HepG2 (cell line): ENCODE data around the gene SCYGR6. TPM values are rescaled to one million over a fixed set of nuclear protein-coding genes. Genes with fewer than 3 reads are reported as not detected.

ENCODE experiments used
- ARNTL ChIP-seq: sonication (generic); formaldehyde crosslinking; IDR thresholded peaks from 2 replicates; pipeline ENCODE4 v1.4.0; 2020; ENCODE audit warnings: mild to moderate bottlenecking, missing genetic modification reagents
- HMGA1 ChIP-seq: sonication (generic); formaldehyde crosslinking; conservative IDR thresholded peaks from 2 replicates; pipeline ENCODE4 v1.4.0; 2020; ENCODE audit warnings: missing genetic modification reagents
- IRF9 ChIP-seq: sonication (generic); formaldehyde crosslinking; IDR thresholded peaks from 2 replicates; pipeline ENCODE4 v1.8.0; 2022; ENCODE audit warnings: missing genetic modification reagents, mild to moderate bottlenecking, borderline replicate concordance
- ISX ChIP-seq: sonication (generic); formaldehyde crosslinking; conservative IDR thresholded peaks from 2 replicates; pipeline ENCODE4 v1.5.0; 2020; ENCODE audit warnings: missing genetic modification reagents
- MLX ChIP-seq: IDR thresholded peaks from 2 replicates; pipeline ENCODE4 v1.6.1; 2016
- MXD1 ChIP-seq: sonication (generic); formaldehyde crosslinking; IDR thresholded peaks from 2 replicates; pipeline ENCODE4 v1.4.0; 2020; ENCODE audit warnings: mild to moderate bottlenecking, missing genetic modification reagents
- NFAT5 ChIP-seq: sonication (generic); formaldehyde crosslinking; IDR thresholded peaks from 2 replicates; pipeline ENCODE4 v1.4.0; 2020; ENCODE audit warnings: missing genetic modification reagents
- PATZ1 ChIP-seq: sonication (generic); formaldehyde crosslinking; IDR thresholded peaks from 2 replicates; pipeline ENCODE4 v1.4.0; 2020; ENCODE audit warnings: missing genetic modification reagents
- PHF8 ChIP-seq: sonication (generic); formaldehyde crosslinking; IDR thresholded peaks from 2 replicates; pipeline ENCODE4 v1.5.0; 2020; ENCODE audit warnings: missing genetic modification reagents
- TEF ChIP-seq: sonication (generic); formaldehyde crosslinking; IDR thresholded peaks from 2 replicates; pipeline ENCODE4 v1.5.0; 2020; ENCODE audit warnings: missing genetic modification reagents
- YEATS2 ChIP-seq: sonication (generic); formaldehyde crosslinking; IDR thresholded peaks from 2 replicates; pipeline ENCODE4 v1.4.0; 2020; ENCODE audit warnings: missing genetic modification reagents, borderline replicate concordance
- ZBTB39 ChIP-seq: sonication (generic); formaldehyde crosslinking; IDR thresholded peaks from 2 replicates; pipeline ENCODE4 v1.5.0; 2020; ENCODE audit warnings: missing genetic modification reagents
- ZBTB46 ChIP-seq: sonication (generic); formaldehyde crosslinking; IDR thresholded peaks from 2 replicates; pipeline ENCODE4 v1.4.0; 2020; ENCODE audit warnings: mild to moderate bottlenecking, missing genetic modification reagents, borderline replicate concordance
- ZFP36 ChIP-seq: fragments of 150-350 bp; IDR thresholded peaks from 2 replicates; pipeline ENCODE4 v1.6.1; 2018; ENCODE audit warnings: borderline replicate concordance, low read length, low read depth; ENCODE audit not compliant: partially characterized antibody
- ZNF543 ChIP-seq: sonication (generic); formaldehyde crosslinking; IDR thresholded peaks from 2 replicates; pipeline ENCODE4 v1.4.0; 2020; ENCODE audit warnings: mild to moderate bottlenecking, missing genetic modification reagents
- polyA plus RNA-seq, 8 experiments: library from polyadenylated mRNA; depleted of rRNA in 3 of 8; stranded (reverse) in 7 of 8; unstranded in 1 of 8; fragments of >200 nt; fragmentation: Illumina TruSeq in 4 of 8; extraction: Trizol in 4 of 8; gene quantifications; 2 replicates each; pipeline versions ENCODE4 v1.2.1 to v1.2.3, GENCODE V29; 2011 to 2016; ENCODE audit warnings: low read depth in 4 of 8, missing spikeins in 1 of 8, mixed read lengths in 1 of 8; ENCODE audit not compliant: insufficient read depth in 1 of 8
- total RNA-seq, 5 experiments: library from RNA; depleted of rRNA; stranded (reverse); fragments of >200 nt; fragmentation: Illumina TruSeq; extraction: Trizol; gene quantifications; 2 replicates each; pipeline ENCODE4 v1.2.3, GENCODE V29; 2016; ENCODE audit warnings: low read depth in 1 of 5

The SCYGR6 gene
- total and polyA plus RNA-seq, 2 of the 13 experiments (the other 11 are each of a cell fraction or from before 2014, with no cell fraction given), result not detected

- no peak for TF ChIP-seq IRF9 (CRISPR knock-in tag)
- no peak for TF ChIP-seq ZBTB39 (CRISPR knock-in tag)
- no peak for TF ChIP-seq NFAT5 (CRISPR knock-in tag)
- no peak for TF ChIP-seq PATZ1 (CRISPR knock-in tag)
- TF ChIP-seq TEF (CRISPR knock-in tag), result no peak
- 0 out of 2 replicates have a peak, but pooled peaks have one; percentile 17 for TF ChIP-seq YEATS2 (CRISPR knock-in tag)
- no peak for TF ChIP-seq ZBTB46 (CRISPR knock-in tag)
- TF ChIP-seq HMGA1 (CRISPR knock-in tag), result no peak
- TF ChIP-seq MLX (CRISPR knock-in tag), result peak; percentile 57; the same call in 1 of the 2 replicates
- peak; percentile 64 for TF ChIP-seq ARNTL (CRISPR knock-in tag)
- no peak for TF ChIP-seq ZNF543 (CRISPR knock-in tag)
- no peak for TF ChIP-seq PHF8 (CRISPR knock-in tag)
- TF ChIP-seq ZFP36, result no peak
- no peak for TF ChIP-seq MXD1
- no peak for TF ChIP-seq ISX (CRISPR knock-in tag)
Measured at GRCh38 chr2:227706859-227707258, 17.7 kb downstream of the SCYGR6 start (continued).
